ENCODE data around the gene IQGAP2.

The IQGAP2 gene

DNA sequence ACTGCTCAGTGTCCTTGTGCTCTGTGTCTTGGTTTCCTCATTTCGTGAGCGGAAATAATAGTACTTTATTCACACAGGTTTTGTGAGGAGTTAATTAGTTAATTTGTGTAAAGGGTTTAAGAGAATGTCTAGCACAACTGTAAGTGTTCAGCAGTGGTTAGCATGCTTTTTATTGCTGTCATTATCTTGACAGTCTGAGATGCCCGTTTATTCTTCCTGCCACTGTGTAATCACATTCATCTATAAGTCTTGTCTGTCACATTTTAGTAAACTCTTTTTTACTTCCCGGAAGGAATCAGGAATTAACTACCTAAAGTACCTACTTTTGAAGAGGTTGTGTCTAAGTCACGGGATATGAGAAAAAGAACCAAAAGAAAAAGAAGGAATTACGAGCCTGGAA lies 38.0 kb downstream of the IQGAP2 start:
- H3K4me3 ChIP-seq (ENCODE audit: low read depth, low read length) = no peak overlapping the region
- TF ChIP-seq, protein P1, sequence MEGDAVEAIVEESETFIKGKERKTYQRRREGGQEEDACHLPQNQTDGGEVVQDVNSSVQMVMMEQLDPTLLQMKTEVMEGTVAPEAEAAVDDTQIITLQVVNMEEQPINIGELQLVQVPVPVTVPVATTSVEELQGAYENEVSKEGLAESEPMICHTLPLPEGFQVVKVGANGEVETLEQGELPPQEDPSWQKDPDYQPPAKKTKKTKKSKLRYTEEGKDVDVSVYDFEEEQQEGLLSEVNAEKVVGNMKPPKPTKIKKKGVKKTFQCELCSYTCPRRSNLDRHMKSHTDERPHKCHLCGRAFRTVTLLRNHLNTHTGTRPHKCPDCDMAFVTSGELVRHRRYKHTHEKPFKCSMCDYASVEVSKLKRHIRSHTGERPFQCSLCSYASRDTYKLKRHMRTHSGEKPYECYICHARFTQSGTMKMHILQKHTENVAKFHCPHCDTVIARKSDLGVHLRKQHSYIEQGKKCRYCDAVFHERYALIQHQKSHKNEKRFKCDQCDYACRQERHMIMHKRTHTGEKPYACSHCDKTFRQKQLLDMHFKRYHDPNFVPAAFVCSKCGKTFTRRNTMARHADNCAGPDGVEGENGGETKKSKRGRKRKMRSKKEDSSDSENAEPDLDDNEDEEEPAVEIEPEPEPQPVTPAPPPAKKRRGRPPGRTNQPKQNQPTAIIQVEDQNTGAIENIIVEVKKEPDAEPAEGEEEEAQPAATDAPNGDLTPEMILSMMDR (IDR thresholded peaks at IDR 0.05; ENCODE audit: borderline replicate concordance, insufficient read depth, low read depth, low read length) = no peak

DNA sequence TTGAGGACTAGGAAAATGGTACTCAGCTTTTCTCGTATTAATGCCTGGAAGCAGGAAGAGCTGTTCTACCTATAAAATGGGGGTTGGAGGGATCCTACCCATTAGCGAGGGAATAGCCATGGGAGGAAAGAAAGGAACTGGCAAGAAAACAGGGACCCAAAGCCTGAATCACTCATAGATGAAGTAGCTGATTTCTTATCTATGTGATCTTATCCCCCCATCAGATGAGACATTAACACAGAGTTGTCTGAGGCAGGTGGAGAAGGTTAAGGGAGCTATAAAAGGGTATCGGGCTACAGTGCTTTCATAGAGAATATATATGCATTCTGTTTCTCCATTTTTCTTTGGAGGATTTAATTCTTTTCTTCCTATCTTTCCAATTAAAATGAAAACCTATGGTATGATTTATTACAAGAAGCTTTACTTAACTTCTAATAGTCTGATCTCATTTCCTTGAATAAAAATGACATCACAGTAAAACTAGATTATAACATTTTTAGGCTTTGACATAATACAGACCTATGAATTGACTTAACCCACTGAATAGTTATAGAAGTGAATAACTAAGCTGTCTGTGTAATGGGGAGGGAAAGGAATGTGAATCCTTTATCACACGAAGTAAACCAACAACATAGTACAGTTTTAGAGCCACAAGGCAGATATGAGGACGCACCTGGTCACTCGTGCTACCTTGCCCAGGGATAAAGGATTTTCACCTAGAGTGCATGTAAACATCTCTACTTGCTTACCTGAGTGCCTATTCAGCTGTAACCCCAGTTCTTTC lies 39.0 kb downstream of the IQGAP2 start:
- no peak overlapping the region for H3K4me3 ChIP-seq (ENCODE audit: low read depth, low read length)

DNA sequence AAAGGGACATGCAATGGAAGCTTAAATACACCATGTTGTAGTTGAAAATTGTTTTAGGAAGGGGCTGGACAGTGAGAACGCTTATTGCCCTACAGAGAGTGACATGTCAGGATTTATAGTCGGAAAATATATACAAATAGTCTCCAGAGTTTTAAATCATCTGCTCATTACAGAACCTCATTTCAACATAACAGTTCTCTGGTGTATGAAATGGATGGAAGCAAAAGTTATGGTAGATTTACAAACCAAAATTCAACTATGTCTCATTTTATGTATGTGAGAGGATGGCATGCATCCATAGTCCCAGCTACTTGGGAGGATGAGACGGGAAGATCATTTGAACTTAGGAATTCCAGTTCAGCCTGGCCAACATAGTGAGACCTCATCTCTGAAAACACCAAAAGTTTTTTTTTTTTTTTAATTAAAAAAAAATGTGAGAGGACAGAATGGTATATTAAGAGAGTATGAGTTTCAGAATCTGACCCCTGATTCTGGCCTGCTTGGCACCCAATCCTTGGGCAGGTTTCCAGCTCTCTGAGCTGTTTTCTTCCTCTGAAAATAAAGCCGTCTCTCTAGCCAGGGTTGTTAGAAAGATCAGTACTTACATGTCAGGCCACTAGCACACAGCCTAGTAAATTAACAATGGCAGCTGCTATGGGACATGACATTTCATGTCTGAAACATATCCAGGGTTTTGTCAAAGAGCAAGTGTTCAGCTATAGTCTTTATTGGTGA lies 40.1 kb downstream of the IQGAP2 start:
- TF ChIP-seq, protein P1 (IDR thresholded peaks at IDR 0.05; ENCODE audit: borderline replicate concordance, insufficient read depth, low read depth, low read length) = no peak
- H3K4me3 ChIP-seq (ENCODE audit: low read depth, low read length) = no peak overlapping the region

More for the DNA sequence above, 39.0 kb downstream of the IQGAP2 start:
- TF ChIP-seq, protein P1 (IDR thresholded peaks at IDR 0.05; ENCODE audit: borderline replicate concordance, insufficient read depth, low read depth, low read length) = no peak

DNA sequence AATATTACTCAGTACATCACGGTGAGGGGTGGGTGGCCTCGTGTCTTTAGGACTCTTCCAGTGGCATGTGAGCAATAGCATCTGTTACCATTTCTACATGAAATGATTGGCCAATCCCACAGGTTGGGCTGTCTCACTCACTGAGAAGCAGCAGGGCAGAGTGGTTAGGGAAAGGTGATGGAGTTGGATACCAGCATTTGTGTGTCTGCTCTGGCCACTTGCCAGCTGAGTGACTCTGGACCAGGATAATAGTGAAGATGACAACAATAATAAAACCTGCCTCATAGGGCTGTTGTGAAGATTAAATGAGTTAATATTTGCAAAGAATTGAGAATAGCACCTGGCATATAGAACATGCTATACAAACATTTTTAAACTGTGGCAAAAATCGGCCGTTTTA lies 42.0 kb downstream of the IQGAP2 start:
- TF ChIP-seq, protein P1 (IDR thresholded peaks at IDR 0.05; ENCODE audit: borderline replicate concordance, insufficient read depth, low read depth, low read length) = no peak

DNA sequence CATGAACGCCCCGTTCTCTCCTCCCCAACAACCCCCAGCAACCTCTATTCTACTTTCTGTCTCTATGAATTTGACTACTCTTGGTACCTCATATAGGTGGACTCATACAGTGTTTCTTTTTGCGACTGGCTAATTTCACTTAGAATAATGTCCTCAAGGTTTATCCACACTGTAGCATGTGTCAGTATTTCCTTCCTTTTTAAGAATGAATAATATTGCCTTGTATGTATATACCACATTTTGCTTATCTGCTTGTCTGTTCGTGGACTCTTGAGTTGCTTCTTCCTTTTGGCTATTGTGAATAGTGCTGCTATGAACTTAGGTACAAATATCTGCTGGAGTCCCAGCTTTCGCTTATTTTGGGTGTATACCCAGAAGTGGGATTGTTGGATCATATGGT lies 42.7 kb downstream of the IQGAP2 start:
- TF ChIP-seq, protein P1 (IDR thresholded peaks at IDR 0.05; ENCODE audit: borderline replicate concordance, insufficient read depth, low read depth, low read length) = no peak
- no peak overlapping the region for H3K4me3 ChIP-seq (ENCODE audit: low read depth, low read length)

More for the DNA sequence above, 42.0 kb downstream of the IQGAP2 start:
- H3K4me3 ChIP-seq (ENCODE audit: low read depth, low read length) = no peak overlapping the region

DNA sequence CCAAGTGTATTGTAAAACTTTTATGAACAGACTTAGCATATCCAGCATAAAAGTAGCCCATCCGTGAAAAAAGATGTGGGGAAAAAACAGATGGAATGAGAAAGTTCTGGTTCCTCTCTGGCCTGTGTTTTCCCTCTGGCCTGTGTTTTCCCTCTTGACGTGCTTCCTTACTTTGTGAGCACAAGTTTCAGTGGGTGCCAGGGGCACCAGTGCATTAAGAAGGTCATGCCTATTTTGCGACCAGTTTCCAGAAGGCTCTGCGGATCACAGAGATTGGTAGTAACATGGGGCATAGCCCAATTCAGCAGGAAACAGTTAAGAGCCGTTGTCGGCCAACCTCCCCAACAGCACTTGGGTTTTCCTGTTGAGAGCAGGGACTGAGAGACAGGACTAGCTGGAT lies 43.7 kb downstream of the IQGAP2 start:
- H3K4me3 ChIP-seq (ENCODE audit: low read depth, low read length) = no peak overlapping the region
- TF ChIP-seq, protein P1 (IDR thresholded peaks at IDR 0.05; ENCODE audit: borderline replicate concordance, insufficient read depth, low read depth, low read length) = no peak

Measured in GM12875 (cell line).